Activated T-cell treated with anti-CD3 and anti-CD28 coated beads, Interleukin-2, amount 50 U/mL, for 24 hours (primary cell): ENCODE measurements around the gene REXO1.

Experiments
- DNase-seq: peaks from one replicate; pipeline ENCODE4 v3.0.0-alpha.2; 2020
- H3K27ac Mint-ChIP-seq: 2 replicates; pipeline ENCODE4 v1.8.0; 2020; ENCODE audit warnings: mild to moderate bottlenecking, mixed read lengths
- H3K27me3 Mint-ChIP-seq: 2 replicates; pipeline ENCODE4 v1.8.0; 2020; ENCODE audit warnings: mixed read lengths
- H3K36me3 Mint-ChIP-seq: 2 replicates; pipeline ENCODE4 v1.8.0; 2020; ENCODE audit warnings: low read depth, mixed read lengths
- H3K4me1 Mint-ChIP-seq: 2 replicates; pipeline ENCODE4 v1.8.0; 2020; ENCODE audit warnings: low read depth, mixed read lengths
- H3K4me3 Mint-ChIP-seq: 2 replicates; pipeline ENCODE4 v1.8.0; 2020; ENCODE audit warnings: mild to moderate bottlenecking, moderate library complexity, mixed read lengths
- H3K9me3 Mint-ChIP-seq: 2 replicates; pipeline ENCODE4 v1.8.0; 2020; ENCODE audit warnings: mixed read lengths

Gene REXO1

DNA sequence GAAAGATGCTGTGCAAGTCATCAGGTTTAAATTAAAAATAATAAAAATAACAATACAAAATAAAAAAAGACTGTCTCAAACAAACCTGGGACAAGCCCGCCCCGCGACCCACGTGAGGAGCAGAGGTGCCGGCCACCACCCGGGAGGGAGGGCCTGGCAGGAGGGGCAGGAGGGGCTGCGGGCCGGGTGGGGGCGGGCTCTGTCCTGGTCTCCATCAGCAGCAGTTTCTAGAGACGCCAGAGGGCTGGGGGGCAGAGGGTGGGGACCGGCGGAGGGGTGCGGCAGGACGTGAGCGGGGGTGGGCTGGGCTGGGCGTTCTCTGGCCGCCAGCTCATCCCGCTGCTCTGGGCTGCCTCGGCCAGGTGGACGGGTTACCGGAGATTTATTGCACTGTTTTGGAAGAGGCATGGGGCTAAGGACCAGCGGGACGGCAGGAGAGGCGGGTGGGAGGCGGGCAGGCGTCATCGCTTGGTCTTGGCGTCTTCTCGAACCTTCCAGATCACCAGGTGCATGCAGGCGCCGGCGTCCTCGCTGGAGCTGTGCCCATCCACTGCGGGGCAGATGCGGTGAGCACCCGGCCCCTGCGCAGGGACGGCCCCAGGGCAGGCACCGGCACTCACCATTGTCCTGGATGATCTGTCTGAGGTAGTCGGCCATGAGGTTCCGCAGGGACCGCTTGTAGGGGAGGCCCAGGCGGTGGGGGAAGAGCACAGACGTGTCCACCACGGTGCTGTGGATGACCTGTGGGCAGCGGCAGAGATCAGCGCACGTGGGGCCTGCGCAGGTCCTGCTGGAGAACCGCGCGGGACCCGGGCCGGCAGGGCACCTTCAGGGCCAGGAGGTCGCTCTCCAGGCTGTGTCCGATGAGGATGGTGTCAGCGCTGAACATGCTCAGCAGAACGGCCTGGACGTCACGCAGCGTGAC, 32.4 kb downstream of the REXO1 start:
- Mint-ChIP-seq H3K27me3 (no peaks in the 10 kb centered on the region), H3K36me3 (peaks cover 47% of the 10 kb centered on the region), H3K27ac (no peak overlapping the region), H3K9me3 (no peaks in the 10 kb centered on the region), H3K4me1 (peaks cover 19% of the 10 kb centered on the region), H3K4me3 (no peak overlapping the region)
- DNase-seq: no peak

DNA sequence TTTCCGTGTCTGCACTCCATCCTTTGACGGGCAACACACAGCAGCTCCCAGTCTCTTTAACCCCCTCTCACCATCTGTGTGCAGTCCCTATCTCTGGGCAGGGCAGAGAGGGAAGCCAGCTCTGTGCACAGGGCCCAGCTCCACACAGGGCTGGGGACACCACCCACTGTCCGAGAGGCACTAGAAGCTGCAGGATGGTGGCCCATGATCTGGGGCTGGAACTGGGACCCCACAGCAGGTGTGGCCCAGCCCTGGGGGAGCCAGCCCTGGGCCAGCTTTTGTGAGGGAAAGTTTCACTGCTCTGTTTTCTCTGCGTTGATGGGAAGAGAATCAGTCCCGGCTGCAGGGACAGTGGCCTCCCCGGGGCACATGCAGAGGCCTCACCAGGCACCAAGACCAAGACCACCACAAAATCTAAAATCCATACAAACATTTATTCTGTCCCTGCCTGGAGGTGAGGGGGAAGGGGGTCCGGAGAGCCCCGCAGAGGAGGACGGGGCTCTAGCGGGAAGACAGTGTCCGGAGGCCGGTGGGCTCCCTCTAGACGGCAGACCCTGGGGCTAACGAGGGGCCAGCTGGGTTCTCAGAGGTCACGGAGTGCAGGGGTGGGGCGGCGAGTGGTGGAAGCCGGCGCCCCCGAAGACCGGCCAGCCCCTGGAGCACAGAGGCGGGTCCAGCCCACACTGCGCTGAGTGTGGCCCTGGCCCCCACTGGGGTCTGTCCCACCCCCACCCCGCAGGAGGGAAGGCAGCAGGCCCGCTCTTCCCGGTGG, 33.3 kb downstream of the REXO1 start:
- H3K27me3 Mint-ChIP-seq: no peaks in the 10 kb centered on the region
- H3K36me3 Mint-ChIP-seq: peaks cover 39% of the 10 kb centered on the region
- no peak for DNase-seq
- no peak overlapping the region for H3K4me3 Mint-ChIP-seq
- H3K27ac Mint-ChIP-seq: no peak overlapping the region
- peaks cover 19% of the 10 kb centered on the region for H3K4me1 Mint-ChIP-seq
- H3K9me3 Mint-ChIP-seq: no peaks in the 10 kb centered on the region

DNA sequence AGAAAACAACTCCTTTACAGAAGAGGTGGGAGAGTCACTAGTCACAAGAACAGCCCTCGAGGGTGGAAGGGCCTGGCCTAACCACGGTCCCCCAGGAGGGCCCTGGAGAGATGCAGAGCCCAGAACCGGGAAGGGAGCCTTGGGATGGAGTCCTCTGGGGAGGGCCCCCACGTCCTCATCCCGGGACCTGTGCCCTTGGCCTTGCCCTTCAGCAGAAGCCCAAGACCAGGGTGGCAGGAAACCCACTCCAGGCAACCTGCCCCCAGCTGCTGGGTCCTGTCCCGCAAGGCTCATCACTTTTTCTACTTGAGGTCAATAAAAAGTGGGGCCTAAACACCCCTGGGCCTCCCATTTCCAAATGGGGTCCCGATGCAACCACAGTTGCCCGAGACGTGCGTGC, 33.9 kb downstream of the REXO1 start:
- Mint-ChIP-seq H3K4me1 (peaks cover 19% of the 10 kb centered on the region), H3K27ac (no peak overlapping the region), H3K4me3 (no peak overlapping the region)

DNA sequence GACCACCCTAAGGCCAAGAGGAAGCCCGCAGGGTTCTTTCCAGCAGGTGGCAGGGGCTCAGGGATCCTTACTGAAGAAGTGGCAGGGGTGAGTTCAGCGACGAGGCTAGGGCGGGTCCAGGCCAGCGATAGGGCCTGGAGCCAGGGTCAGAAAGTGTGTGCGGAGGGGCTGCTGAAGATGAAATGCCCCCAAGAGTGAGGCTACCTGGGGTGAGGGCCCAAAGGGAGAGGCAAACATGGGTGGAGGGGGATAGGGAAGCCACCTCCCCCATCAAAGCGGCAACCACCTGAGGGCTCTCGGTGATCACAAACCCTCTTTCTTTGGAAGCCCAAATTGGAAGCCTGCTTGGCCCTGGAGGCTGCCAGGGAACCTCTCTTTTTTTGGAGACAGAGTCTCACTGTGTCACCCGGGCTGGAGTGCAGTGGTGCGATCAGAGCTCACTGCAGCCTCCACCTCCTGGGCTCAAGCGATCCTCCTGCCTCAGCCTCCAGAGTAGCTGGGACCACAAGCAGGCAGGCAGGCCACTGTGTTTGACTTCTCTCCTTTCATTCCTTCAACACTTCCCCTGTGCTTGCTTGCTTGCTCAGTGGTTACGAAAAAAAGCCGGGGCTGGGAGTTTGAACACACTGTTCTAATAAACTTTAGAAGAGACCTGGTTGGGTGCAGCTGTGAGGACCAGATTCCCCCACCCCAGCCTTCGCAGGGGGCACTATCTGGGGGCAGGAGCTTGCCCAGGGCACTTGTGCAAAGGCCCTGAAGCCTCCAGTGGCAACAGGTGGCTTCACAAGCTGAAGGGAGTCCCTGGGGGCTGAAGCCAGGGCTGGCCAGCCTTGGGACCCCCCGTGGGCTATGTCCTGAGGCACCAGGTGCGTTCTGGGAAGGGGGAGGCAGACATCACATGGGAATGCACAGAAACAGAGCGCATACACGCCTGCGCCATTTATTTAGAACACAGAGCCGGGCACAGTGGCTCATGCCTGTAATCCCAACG, 34.8 kb downstream of the REXO1 start:
- Mint-ChIP-seq H3K9me3 (no peaks in the 10 kb centered on the region), H3K36me3 (peaks cover 32% of the 10 kb centered on the region), H3K27ac (peak overlapping the region; percentile 91), H3K4me3 (peak overlapping the region; percentile 80), H3K4me1 (peaks cover 19% of the 10 kb centered on the region), H3K27me3 (no peaks in the 10 kb centered on the region)
- DNase-seq: no peak

More for the DNA sequence above, 33.9 kb downstream of the REXO1 start:
- Mint-ChIP-seq H3K27me3 (no peaks in the 10 kb centered on the region), H3K36me3 (peaks cover 37% of the 10 kb centered on the region), H3K9me3 (no peaks in the 10 kb centered on the region)
- DNase-seq: no peak

DNA sequence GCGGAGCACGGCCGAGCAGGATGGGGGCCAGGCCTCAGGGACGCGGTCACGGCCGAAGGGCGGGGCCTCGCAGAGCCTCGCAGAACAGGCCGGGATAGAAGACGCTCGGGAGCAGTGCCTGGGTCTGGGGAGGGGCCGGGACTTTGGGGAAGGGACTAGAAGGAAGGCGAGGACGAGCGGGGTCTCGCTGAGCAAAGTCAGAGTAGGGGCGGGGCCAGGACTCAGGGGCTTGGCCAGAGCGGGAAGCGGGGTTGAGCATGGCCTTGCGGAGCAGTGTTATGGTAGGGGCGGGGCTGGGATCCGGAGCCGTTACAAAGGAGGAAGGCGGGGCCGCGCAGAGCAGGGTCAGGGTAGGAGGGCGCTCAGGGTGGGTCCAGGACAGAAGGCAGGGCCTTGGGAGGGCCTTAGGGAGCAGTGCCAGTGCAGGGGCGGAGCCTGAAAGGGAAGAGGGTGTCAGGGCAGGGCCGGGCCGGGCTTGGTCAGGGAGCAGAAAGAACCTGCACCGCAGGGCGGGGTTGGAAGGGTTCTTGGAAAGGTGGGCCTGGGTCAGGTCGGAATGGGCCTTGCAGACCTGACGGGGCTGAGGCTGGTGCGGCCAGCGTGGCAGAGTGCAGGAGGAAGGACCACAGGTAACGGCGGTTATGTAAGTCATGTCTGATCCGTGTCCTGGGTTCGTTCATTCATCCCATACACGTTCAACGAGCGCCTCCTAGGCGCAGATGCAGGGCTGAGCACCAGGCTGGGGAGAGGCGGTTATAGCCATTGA, 35.7 kb downstream of the REXO1 start:
- H3K4me1 Mint-ChIP-seq: peaks cover 19% of the 10 kb centered on the region
- peaks cover 23% of the 10 kb centered on the region for H3K36me3 Mint-ChIP-seq
- H3K4me3 Mint-ChIP-seq: peak overlapping the region; percentile 80
- H3K9me3 Mint-ChIP-seq: no peaks in the 10 kb centered on the region
- no peaks in the 10 kb centered on the region for H3K27me3 Mint-ChIP-seq
- peak overlapping the region; percentile 91 for H3K27ac Mint-ChIP-seq
- DNase-seq: peak; percentile 89

DNA sequence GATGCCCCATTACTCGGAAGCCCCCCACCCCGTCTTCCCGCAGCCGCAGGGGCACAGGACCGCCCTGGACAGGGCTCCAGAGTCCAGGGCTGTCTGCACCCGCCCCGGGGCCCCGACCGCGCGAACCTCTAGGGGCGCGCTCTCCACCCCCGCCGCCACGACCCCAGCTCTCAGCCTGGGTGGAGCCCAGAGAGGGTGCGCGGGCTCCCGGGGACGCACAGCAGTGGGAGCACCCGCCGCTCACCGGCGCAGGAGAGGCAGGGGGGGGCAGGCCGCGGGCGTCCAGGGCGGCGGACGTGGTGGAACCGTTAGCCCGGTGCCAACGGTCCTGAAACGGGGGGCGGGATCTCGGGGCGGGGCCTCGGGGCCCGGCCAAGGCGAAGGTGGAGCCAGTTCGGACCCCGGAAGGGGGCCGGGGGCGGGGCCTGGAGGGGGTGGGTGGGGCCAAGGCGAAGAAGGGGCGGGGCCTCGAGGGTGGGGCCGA, 36.3 kb downstream of the REXO1 start, which contains the start of gene ATP8B3:
Gene ATP8B3, minus strand, starts transcription at position 335 of the 484 bp plus-strand sequence. CDS start 540 bp downstream, outside the sequence.
- H3K36me3 Mint-ChIP-seq: peaks cover 17% of the 10 kb centered on the region
- H3K27ac Mint-ChIP-seq: peak within 1 kb of the TSS; percentile 91
- peak within 1 kb of the TSS; percentile 80 for H3K4me3 Mint-ChIP-seq
- DNase-seq: no peak
- H3K4me1 Mint-ChIP-seq: peaks cover 19% of the 10 kb centered on the region
- H3K27me3 Mint-ChIP-seq: no peaks in the 10 kb centered on the region
- no peaks in the 10 kb centered on the region for H3K9me3 Mint-ChIP-seq

DNA sequence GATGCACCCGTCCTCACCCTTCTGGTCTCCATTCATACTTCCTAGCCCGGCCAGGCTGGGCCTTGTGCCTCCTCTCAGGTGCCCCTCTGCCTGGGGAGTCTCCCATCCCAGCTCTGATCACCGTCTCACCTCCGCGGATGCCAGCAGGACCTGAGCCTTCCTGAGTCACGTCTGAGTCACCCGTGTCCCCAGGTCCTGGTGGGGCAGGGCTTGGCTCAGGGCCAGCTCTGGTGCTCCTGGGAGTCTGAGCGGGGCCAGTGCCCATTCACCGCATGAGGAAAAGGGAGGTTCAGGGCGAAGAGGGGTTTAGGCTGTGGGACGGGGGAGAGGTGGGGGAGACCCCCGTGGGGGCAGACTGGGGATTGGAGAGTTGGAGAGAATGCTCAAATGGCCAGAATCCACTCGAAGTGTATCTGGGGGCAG, 36.8 kb downstream of the REXO1 start:
- no peaks in the 10 kb centered on the region for H3K9me3 Mint-ChIP-seq
- peak; percentile 66 for DNase-seq
- no peaks in the 10 kb centered on the region for H3K27me3 Mint-ChIP-seq
- peaks cover 19% of the 10 kb centered on the region for H3K4me1 Mint-ChIP-seq
- peak overlapping the region; percentile 80 for H3K27ac Mint-ChIP-seq
- peaks cover 12% of the 10 kb centered on the region for H3K36me3 Mint-ChIP-seq
- peak overlapping the region; percentile 67 for H3K4me3 Mint-ChIP-seq

DNA sequence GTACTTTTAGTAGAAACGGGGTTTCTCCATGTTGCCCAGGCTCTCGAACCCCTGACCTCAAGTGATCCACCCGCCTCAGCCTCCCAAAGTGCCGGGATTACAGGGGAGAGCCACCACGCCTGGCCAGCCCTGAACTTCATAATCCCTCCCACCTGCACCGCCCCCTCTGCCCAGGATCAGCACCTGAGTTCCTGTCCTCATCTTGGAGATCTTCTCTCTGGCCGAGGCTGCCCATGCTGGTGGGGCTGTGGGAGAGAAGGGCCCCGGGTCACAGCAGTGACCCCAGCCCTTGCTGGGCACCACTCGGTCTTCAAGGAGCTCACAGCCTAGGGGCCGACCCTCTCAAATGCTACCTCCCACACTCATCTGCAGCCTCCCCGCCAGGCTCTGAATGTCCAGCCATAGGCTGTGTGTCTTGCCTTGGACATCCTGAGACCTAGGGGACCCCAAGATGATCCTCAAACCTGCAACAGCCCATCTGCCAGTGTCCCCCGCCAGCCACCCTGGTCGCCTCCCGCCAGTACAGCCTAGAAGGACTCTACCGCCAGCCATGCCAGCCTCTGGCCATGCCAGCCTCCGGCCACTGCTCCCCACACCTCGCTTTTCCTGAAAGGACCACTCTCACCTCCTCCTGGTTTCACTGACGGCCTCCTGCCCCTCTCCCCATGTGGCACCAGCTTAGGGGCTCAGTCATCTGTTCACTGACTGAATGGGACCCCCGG, 37.7 kb downstream of the REXO1 start:
- H3K27me3 Mint-ChIP-seq: no peaks in the 10 kb centered on the region
- H3K36me3 Mint-ChIP-seq: peaks cover 5% of the 10 kb centered on the region
- no peaks in the 10 kb centered on the region for H3K9me3 Mint-ChIP-seq
- DNase-seq: no peak
- no peak overlapping the region for H3K4me3 Mint-ChIP-seq
- peaks cover 19% of the 10 kb centered on the region for H3K4me1 Mint-ChIP-seq
- no peak overlapping the region for H3K27ac Mint-ChIP-seq

DNA sequence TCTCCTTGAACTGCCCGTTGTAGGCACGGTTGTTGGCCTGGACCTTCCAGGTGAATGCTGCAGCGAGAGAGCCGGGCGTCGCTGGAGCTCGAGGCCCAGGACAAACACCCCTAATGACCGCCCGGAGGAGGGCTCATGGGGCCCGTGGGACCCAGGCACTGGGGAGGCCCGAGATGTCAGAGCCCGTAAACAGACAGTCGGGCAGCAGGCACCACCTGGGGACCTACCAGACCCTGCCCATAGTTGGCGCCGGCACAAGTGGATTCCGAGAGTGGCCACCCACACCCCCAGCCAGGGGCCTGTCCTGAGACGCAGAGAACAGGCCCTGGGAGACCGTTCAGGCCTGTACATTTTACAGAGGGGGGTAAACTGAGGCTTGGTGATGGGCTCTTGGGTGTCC, 38.6 kb downstream of the REXO1 start:
- peaks cover 19% of the 10 kb centered on the region for H3K4me1 Mint-ChIP-seq
- no peak overlapping the region for H3K27ac Mint-ChIP-seq
- H3K27me3 Mint-ChIP-seq: no peaks in the 10 kb centered on the region
- DNase-seq: no peak
- H3K4me3 Mint-ChIP-seq: no peak overlapping the region
- no peaks in the 10 kb centered on the region for H3K9me3 Mint-ChIP-seq
- H3K36me3 Mint-ChIP-seq: peaks cover under 1% of the 10 kb centered on the region

DNA sequence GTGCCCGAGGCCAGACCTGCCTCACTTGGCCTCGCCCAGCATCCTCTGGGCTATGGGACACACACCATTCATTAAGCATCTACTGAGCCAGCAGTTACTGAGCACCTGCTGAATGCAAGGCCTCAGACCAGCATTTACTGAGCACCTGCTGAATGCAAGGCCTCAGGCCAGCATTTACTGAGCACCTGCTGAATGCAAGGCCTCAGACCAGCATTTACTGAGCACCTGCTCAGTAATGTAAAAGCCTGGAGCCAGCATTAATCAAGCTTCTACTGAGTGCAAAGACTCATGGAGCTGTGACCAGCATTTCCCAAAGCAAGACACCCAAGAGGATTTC, 39.9 kb downstream of the REXO1 start:
- Mint-ChIP-seq H3K36me3 (no peaks in the 10 kb centered on the region), H3K4me3 (no peak overlapping the region), H3K9me3 (no peaks in the 10 kb centered on the region), H3K27me3 (no peaks in the 10 kb centered on the region), H3K4me1 (peaks cover 15% of the 10 kb centered on the region), H3K27ac (no peak overlapping the region)
- DNase-seq: no peak

DNA sequence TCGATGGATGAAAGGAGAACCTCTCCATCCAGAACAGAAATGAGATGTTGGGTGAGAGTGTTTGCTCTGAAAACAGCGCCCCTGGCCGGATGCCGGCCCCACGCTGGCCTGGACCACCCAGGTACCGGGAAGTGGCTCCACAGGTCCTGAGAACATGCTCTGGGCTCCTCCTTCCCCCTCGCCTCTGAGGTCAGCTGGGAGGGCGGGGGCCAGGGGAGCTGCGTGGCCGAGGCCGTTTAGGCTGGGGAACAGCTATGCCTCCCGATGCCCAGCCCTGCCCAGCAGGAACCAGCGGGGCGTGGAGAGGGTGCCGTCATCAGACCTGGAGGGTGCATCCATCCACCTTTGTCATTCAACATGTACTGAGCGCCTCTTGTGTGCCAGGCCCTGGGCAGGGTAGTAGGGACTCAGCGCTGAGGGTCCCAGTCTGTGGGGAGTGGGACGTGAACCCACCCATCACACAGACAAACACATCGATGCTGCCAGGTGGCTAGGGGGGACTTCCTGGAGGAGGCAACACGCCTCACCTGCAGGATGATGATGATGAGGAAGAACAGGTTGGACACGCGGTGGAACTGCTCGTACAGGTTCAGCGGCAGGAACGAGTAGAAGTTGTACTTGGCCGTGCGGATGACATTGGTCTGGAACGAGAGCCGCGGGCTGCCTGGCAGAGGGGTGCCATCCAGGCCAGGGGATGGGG, 40.4 kb downstream of the REXO1 start:
- no peaks in the 10 kb centered on the region for H3K9me3 Mint-ChIP-seq
- no peaks in the 10 kb centered on the region for H3K27me3 Mint-ChIP-seq
- no peak overlapping the region for H3K27ac Mint-ChIP-seq

DNA sequence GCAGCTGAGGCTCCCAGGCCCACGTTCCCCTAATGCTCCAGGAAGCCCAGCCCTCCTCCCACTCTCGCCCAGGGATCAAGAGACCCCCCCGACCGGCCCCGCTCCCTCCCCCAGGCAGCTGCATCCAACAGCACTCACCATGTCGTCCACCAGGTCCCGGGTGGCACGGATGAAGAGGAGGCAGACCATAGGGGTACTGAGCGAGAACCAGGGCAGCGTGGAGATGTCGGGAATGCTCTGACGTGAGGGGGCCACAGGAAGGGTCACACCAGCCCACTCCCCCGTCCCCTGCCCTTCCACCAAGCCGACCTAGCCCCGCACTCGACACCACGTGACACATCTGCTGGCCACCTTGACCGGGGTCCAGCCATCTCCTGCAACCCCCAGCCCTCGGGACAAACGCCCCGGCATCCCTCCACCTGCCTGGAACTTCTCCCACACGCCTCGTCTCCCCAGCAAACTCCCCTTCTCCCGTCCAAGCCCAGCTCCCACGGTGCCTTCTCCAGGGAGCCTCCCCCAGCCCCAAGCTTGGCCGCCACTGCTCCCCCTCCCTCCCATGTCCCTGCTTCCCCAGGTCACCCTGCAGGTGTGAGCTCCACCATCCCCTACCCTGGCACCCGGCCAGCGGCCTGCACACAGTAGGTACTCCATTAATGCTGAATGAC, 41.1 kb downstream of the REXO1 start:
- Mint-ChIP-seq H3K36me3 (no peaks in the 10 kb centered on the region), H3K27ac (no peak overlapping the region), H3K27me3 (no peaks in the 10 kb centered on the region)

More for the DNA sequence above, 40.4 kb downstream of the REXO1 start:
- DNase-seq: no peak
- H3K4me1 Mint-ChIP-seq: peaks cover 11% of the 10 kb centered on the region
- H3K4me3 Mint-ChIP-seq: no peak overlapping the region
- no peaks in the 10 kb centered on the region for H3K36me3 Mint-ChIP-seq

More for the DNA sequence above, 41.1 kb downstream of the REXO1 start:
- no peak for DNase-seq
- peaks cover 4% of the 10 kb centered on the region for H3K4me1 Mint-ChIP-seq
- H3K4me3 Mint-ChIP-seq: no peak overlapping the region
- H3K9me3 Mint-ChIP-seq: no peaks in the 10 kb centered on the region
